ENCODE data around the gene CASD1.

DNA sequence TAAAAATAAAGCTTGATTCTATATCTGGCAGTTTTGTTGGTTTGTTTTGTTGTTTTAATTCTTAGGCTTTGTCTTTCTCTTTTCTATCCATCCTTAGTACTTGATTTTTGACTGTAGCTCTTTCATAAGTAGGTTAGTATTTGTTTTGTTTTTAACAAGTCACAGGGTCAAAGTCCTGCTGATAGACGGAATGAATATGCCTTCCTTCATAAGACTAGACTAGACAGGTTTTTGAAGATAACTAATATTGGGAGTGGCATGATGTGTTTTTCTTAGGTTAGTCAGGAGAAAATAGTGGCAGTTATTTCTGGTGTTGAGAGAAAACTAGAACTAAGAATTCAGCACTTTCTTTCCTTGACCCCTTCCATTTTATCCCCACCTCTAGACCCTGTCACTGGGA is 50.4 kb downstream of the CASD1 start:
- TF ChIP-seq EZH2 (IDR thresholded peaks at IDR 0.05) (no peak), POLR2AphosphoS5 (IDR thresholded peaks at IDR 0.05; ENCODE audit: borderline replicate concordance, low read depth, low read length) (no peak)
